H1 (cell line): ENCODE results near the gene SEMA3G. TPM values are rescaled to one million over a fixed set of nuclear protein-coding genes. Genes with fewer than 3 reads are reported as not detected.

ENCODE experiments used
- CTCF ChIA-PET: fragments of 300-600 bp; sonication (Branson Sonifier 250); formaldehyde crosslinking; loops from one replicate; lab custom pipeline; 2021; ENCODE audit not compliant: partially characterized antibody; lab: Charles Lee
- POLR2A ChIA-PET: fragments of 300-600 bp; sonication (Branson Sonifier 250); formaldehyde crosslinking; loops from one replicate; lab custom pipeline; 2021; ENCODE audit warnings: inconsistent platforms; ENCODE audit not compliant: partially characterized antibody; lab: Charles Lee
- DNase-seq, 2 experiments: peaks; one replicate each; pipeline versions ENCODE4 v3.0.0 to v3.0.0-alpha.2; 2010 to 2022; ENCODE audit warnings: low spot score in 2 of 2, low read depth in 1 of 2, mixed read lengths in 1 of 2
- FAIRE-seq: peaks from 2 replicates; lab custom pipeline; 2011; peaks lifted over from hg19 to GRCh38; lab: Jason Lieb, UNC
- H2AFZ ChIP-seq: 2 replicates; pipeline ENCODE4 v1.8.1; 2012; ENCODE audit warnings: low read length, inconsistent platforms
- H2AK5ac ChIP-seq: 2 replicates; pipeline ENCODE4 v1.6.1; 2013; ENCODE audit warnings: low read depth, low read length
- H2BK120ac ChIP-seq: replicated peaks from 2 replicates; pipeline ENCODE3; 2013; ENCODE audit warnings: low read depth, low read length, inconsistent platforms
- H2BK12ac ChIP-seq: 2 replicates; pipeline ENCODE4 v1.6.1; 2013; ENCODE audit warnings: low read depth, low read length
- H2BK15ac ChIP-seq: 2 replicates; pipeline ENCODE4 v1.6.1; 2013; ENCODE audit warnings: low read length
- H2BK20ac ChIP-seq: 2 replicates; pipeline ENCODE4 v1.6.1; 2013; ENCODE audit warnings: low read length
- H2BK5ac ChIP-seq: 2 replicates; pipeline ENCODE4 v1.6.1; 2013; ENCODE audit warnings: low read depth, low read length
- H3K14ac ChIP-seq: 2 replicates; pipeline ENCODE4 v1.6.1; 2013; ENCODE audit warnings: inconsistent platforms; ENCODE audit not compliant: insufficient read length
- H3K18ac ChIP-seq: 2 replicates; pipeline ENCODE4 v1.6.1; 2013; ENCODE audit warnings: low read length; ENCODE audit errors: extremely low read depth
- H3K23ac ChIP-seq: 2 replicates; pipeline ENCODE4 v1.6.1; 2013; ENCODE audit warnings: inconsistent platforms; ENCODE audit not compliant: insufficient read length
- H3K23me2 ChIP-seq: 2 replicates; pipeline ENCODE4 v1.6.1; 2013; ENCODE audit warnings: low read depth, low read length
- H3K27ac ChIP-seq: 2 replicates; pipeline ENCODE4 v1.6.1; 2011; ENCODE audit warnings: low read depth, low read length, inconsistent platforms
- H3K27me3 ChIP-seq, 4 experiments: replicated peaks in 1 of 4; 1 replicate in 1 of 4; 2 replicates in 3 of 4; pipeline versions ENCODE4 v1.6.1 to v1.8.1; 2011 to 2013; ENCODE audit warnings: low read length in 3 of 4, mild to moderate bottlenecking in 3 of 4, inconsistent platforms in 2 of 4, mixed read lengths in 2 of 4, moderate library complexity in 1 of 4; ENCODE audit not compliant: control insufficient read depth in 3 of 4, insufficient read depth in 3 of 4; ENCODE audit errors: extremely low read depth in 1 of 4
- H3K36me3 ChIP-seq, 4 experiments: 2 replicates each; pipeline versions ENCODE4 v1.6.1 to v1.8.1; 2011 to 2013; ENCODE audit warnings: mild to moderate bottlenecking in 4 of 4, low read length in 3 of 4, moderate library complexity in 2 of 4, control low read depth in 1 of 4, inconsistent platforms in 1 of 4; ENCODE audit not compliant: insufficient read depth in 4 of 4, control insufficient read depth in 2 of 4
- H3K4ac ChIP-seq: replicated peaks from 2 replicates; pipeline ENCODE3; 2013; ENCODE audit warnings: low read length, low read depth, mixed read lengths, inconsistent platforms; ENCODE audit not compliant: insufficient read length
- H3K4me1 ChIP-seq, 4 experiments: replicated peaks in 1 of 4; 1 replicate in 1 of 4; 2 replicates in 3 of 4; pipeline versions ENCODE4 v1.6.1 to v1.8.1; 2011 to 2013; ENCODE audit warnings: low read length in 3 of 4, inconsistent platforms in 2 of 4, mixed read lengths in 1 of 4; ENCODE audit not compliant: insufficient read depth in 4 of 4, control insufficient read depth in 3 of 4
- H3K4me2 ChIP-seq, 2 experiments: 2 replicates each; pipeline versions ENCODE4 v1.6.1 to v1.8.1; 2011 to 2013; ENCODE audit warnings: low read depth in 2 of 2, low read length in 2 of 2, control low read depth in 1 of 2, inconsistent platforms in 1 of 2, mild to moderate bottlenecking in 1 of 2; ENCODE audit not compliant: insufficient read depth in 1 of 2
- H3K4me3 ChIP-seq, 4 experiments: fragments of 200-600, 300-600 bp in 1 of 4; sonication (generic), shearing (Covaris generic), sonication (Bioruptor Twin) in 1 of 4; 2 replicates each; pipeline versions ENCODE4 v1.5.1 to v1.8.1; 2011 to 2016; ENCODE audit warnings: low read length in 4 of 4, low read depth in 3 of 4, control low read depth in 2 of 4, inconsistent platforms in 2 of 4, mild to moderate bottlenecking in 2 of 4, mixed read lengths in 1 of 4, moderate library complexity in 1 of 4; ENCODE audit not compliant: insufficient read depth in 2 of 4; ENCODE audit errors: extremely low read depth in 1 of 4
- H3K56ac ChIP-seq: replicated peaks from 2 replicates; pipeline ENCODE3; 2013; ENCODE audit warnings: low read depth, mild to moderate bottlenecking, mixed read lengths, low read length, inconsistent platforms; ENCODE audit not compliant: insufficient read length
- H3K79me1 ChIP-seq: 2 replicates; pipeline ENCODE4 v1.6.1; 2013; ENCODE audit warnings: low read depth, low read length, control low read depth
- H3K79me2 ChIP-seq, 2 experiments: 2 replicates each; pipeline versions ENCODE4 v1.6.1 to v1.8.1; 2012 to 2013; ENCODE audit warnings: low read length in 2 of 2, mild to moderate bottlenecking in 2 of 2, inconsistent platforms in 1 of 2; ENCODE audit not compliant: insufficient read depth in 2 of 2, control insufficient read depth in 1 of 2
- H3K9ac ChIP-seq, 4 experiments: replicated peaks in 1 of 4; 1 replicate in 1 of 4; 2 replicates in 3 of 4; pipeline versions ENCODE4 v1.6.1 to v1.8.1; 2011 to 2013; ENCODE audit warnings: low read depth in 3 of 4, low read length in 3 of 4, control low read depth in 2 of 4, mild to moderate bottlenecking in 2 of 4, moderate library complexity in 2 of 4, inconsistent platforms in 1 of 4; ENCODE audit errors: extremely low read depth in 1 of 4
- H3K9me3 ChIP-seq, 2 experiments: 2 replicates each; pipeline versions ENCODE4 v1.6.1 to v1.8.1; 2012 to 2013; ENCODE audit warnings: mild to moderate bottlenecking in 2 of 2, moderate library complexity in 2 of 2, control low read depth in 1 of 2, inconsistent platforms in 1 of 2, low read depth in 1 of 2, low read length in 1 of 2, mixed read lengths in 1 of 2; ENCODE audit not compliant: insufficient read depth in 2 of 2
- H4K20me1 ChIP-seq, 2 experiments: replicated peaks in 1 of 2; 2 replicates each; pipeline versions ENCODE3 to v1.8.1; 2011 to 2013; ENCODE audit warnings: inconsistent platforms in 2 of 2, low read length in 2 of 2, mild to moderate bottlenecking in 1 of 2; ENCODE audit not compliant: insufficient read depth in 2 of 2, control insufficient read depth in 1 of 2
- H4K5ac ChIP-seq: 2 replicates; pipeline ENCODE4 v1.6.1; 2013; ENCODE audit warnings: low read length, low read depth, mixed read lengths, inconsistent platforms; ENCODE audit not compliant: insufficient read length
- H4K8ac ChIP-seq: 2 replicates; pipeline ENCODE4 v1.8.0; 2013; ENCODE audit warnings: mild to moderate bottlenecking, moderate library complexity, low read length, inconsistent platforms; ENCODE audit not compliant: insufficient read depth; ENCODE audit errors: extremely low read depth
- H4K91ac ChIP-seq: replicated peaks from 2 replicates; pipeline ENCODE3; 2013; ENCODE audit warnings: low read length, mixed read lengths, inconsistent platforms; ENCODE audit not compliant: insufficient read length
- BRCA1 ChIP-seq: IDR thresholded peaks from 2 replicates; pipeline ENCODE4 v1.6.1; 2012; ENCODE audit warnings: low read depth, low read length, improper control_type of control experiment
- EGR1 ChIP-seq: IDR thresholded peaks from 2 replicates; pipeline ENCODE4 v1.6.1; 2011; ENCODE audit warnings: low read depth, low read length, borderline replicate concordance
- NANOG ChIP-seq: IDR thresholded peaks from 2 replicates; pipeline ENCODE4 v1.6.1; 2011; ENCODE audit warnings: low read length, low read depth, mild to moderate bottlenecking, inconsistent platforms; ENCODE audit not compliant: insufficient read depth, poor library complexity, severe bottlenecking
- WGBS, 2 experiments: shearing (Covaris generic) in 1 of 2; methylation state at CpG; one replicate each; pipeline versions ENCODE4 v1.1.6 to v1.1.7; 2013 to 2015; ENCODE audit warnings: low lambda C conversion rate in 2 of 2, mixed read lengths in 2 of 2, inconsistent platforms in 1 of 2, low coverage in 1 of 2, missing lambda C conversion rate in 1 of 2; ENCODE audit not compliant: insufficient replicate concordance in 2 of 2, insufficient coverage in 1 of 2, insufficient read length in 1 of 2; ENCODE audit errors: extremely low coverage in 1 of 2, missing lambda C conversion rate in 1 of 2; 5-methylcytosine and 5-hydroxymethylcytosine counted together
- polyA plus RNA-seq, 7 experiments: library from polyadenylated mRNA; depleted of rRNA in 3 of 7; stranded (reverse) in 5 of 7; unstranded in 2 of 7; fragments of >200 nt in 5 of 7; fragments of 200-250 nt in 2 of 7; gene quantifications; 1 replicate in 5 of 7; 2 replicates in 1 of 7; 4 replicates in 1 of 7; pipeline versions ENCODE4 v1.2.1 to v1.2.3, GENCODE V29; 2011 to 2013; ENCODE audit warnings: missing spikeins in 2 of 7, mixed read lengths in 2 of 7
- total RNA-seq: library from RNA; stranded (reverse); fragmentation: NEBNext Ultra II Directional; extraction: Animal tissue kit (Norgen Biotek cat#: 25700); gene quantifications from 2 replicates; pipeline ENCODE4 v1.2.1, GENCODE V29; 2021

Gene SEMA3G
- total and polyA plus RNA-seq, 2 of the 8 experiments (the other 6 are each of a cell fraction or from before 2014, with no cell fraction given) = 0.95 to 1.5 TPM

- H3K36me3 ChIP-seq = peaks cover 21 to 65% (median 43%) of the 10 kb centered on the region in 4 experiments
- no peak overlapping the region for H4K91ac ChIP-seq
- H3K23me2 ChIP-seq = no peaks in the 10 kb centered on the region
- POLR2A ChIA-PET = interaction anchor here (1.1 to 1.6 kb wide), 4 partner anchors 8 to 28 kb away, joined by 3 to 5 read pairs (median 4); no protein-coding TSS in a partner anchor
- no peak overlapping the region for H2BK120ac ChIP-seq
- H3K27ac ChIP-seq = no peak overlapping the region
- peaks cover 2% of the 10 kb centered on the region; the same call in 1 of the 2 replicates for H3K79me1 ChIP-seq
- H3K79me2 ChIP-seq = no peaks in the 10 kb centered on the region
- H4K20me1 ChIP-seq = peaks cover 0 to 23% of the 10 kb centered on the region in 2 experiments
- H3K14ac ChIP-seq = no peak overlapping the region
- no peak overlapping the region for H3K4me2 ChIP-seq
- TF ChIP-seq NANOG (no peak), EGR1 (no peak), BRCA1 (no peak)
- H2BK15ac ChIP-seq = no peak overlapping the region
- H3K9me3 ChIP-seq = no peaks in the 10 kb centered on the region
- no peak overlapping the region; the same call in 1 of the 2 replicates for H4K8ac ChIP-seq
- H3K27me3 ChIP-seq = no peaks in the 10 kb centered on the region
- H3K18ac ChIP-seq = no peak overlapping the region
- no peak overlapping the region for H2BK12ac ChIP-seq
- CTCF ChIA-PET = interaction anchor here (0.6 to 2.0 kb wide), 3 partner anchors 15 to 373 kb away, joined by 3 to 7 read pairs (median 3); no protein-coding TSS in a partner anchor
- DNase-seq (no peak), FAIRE-seq (no peak)
- no peaks in the 10 kb centered on the region for H3K4me1 ChIP-seq
- no peak overlapping the region for H2AK5ac ChIP-seq
- no peak overlapping the region for H3K9ac ChIP-seq
- H3K56ac ChIP-seq = no peak overlapping the region
- H3K4ac ChIP-seq = no peak overlapping the region
- H4K5ac ChIP-seq = no peak overlapping the region
- WGBS, 2 experiments = 94% methylated on average over 49 of the region's 59 CpGs; no CpG with 5 or more reads in 1 of the 2 experiments
- H2BK5ac ChIP-seq = peak overlapping the region; percentile 52; the same call in 1 of the 2 replicates
- H2BK20ac ChIP-seq = no peak overlapping the region
- no peak overlapping the region for H2AFZ ChIP-seq
- H3K23ac ChIP-seq = no peak overlapping the region
- H3K4me3 ChIP-seq = no peak overlapping the region
Measured at GRCh38 chr3:52487788-52488691, 43.1 kb upstream of the SEMA3G start.
